GM12872 (cell line): ENCODE measurements around the gene CEP128.

Experiments used
- CTCF ChIP-seq: IDR thresholded peaks from 3 replicates; pipeline ENCODE4 v1.5.1; 2011; ENCODE audit warnings: low read depth, mild to moderate bottlenecking, low read length, moderate library complexity; ENCODE audit not compliant: insufficient read depth

CEP128 gene

DNA sequence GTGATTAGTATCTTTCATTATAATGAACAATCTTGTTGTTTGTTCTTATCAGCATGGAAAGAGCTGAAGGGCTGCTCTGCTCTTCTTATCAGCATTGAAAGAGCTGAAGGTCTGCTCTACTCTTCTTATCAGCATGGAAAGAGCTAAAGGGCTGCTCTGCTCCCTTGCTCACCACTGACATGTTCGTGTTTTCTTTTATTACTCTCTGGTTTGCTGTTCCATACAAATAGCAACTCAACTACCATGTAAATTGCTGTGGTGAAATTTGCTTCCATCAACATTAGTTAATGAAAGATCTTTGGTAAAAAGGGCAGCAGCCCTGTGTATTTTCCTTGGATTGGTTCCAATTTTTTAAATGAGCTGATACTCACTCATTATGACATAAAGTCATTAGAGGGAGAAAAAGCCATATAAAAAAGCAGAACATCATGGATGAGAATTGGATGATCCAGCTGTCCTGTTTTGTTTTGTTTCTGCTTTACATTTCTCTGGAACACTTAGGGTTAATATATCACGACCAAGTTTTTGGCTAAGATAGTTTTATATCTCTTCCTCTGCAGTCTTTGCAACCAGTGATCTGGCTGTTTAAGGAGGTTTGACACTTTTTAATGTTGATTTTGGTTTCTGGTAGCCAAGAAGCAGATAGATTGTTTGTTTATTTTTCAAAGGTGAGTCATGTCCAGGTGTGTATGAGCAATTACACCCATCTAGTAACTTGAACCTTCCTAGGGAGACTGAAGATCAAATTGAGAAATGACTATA is 356.6 kb downstream of the CEP128 start:
- no peak for TF ChIP-seq CTCF

DNA sequence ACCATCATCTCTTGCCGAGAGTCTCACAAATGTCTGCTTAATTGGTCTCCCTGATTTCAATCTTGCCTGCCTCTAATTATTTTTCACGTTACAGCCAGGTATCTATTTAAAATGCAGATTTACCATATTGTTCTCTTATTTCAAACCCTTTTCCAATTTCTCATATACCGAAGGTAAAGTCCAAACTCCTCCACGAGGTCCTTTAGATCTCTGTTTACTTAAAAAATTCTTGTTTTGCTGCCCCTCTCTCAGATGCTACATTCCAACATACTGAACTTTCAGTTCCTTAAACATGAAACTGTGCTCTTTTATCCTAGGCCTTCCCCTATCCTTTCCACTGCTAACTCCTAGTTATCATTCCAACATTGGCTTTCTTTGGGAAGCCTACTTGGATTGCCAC is 363.9 kb downstream of the CEP128 start:
- TF ChIP-seq CTCF = no peak

- TF ChIP-seq CTCF = no peak
These were observed 365.1 kb downstream of the CEP128 start for GRCh38 chr14:80576401-80576800.

GRCh38 chr14:80575763-80576162 is 365.8 kb downstream of the CEP128 start:
- TF ChIP-seq CTCF = no peak

GRCh38 chr14:80572666-80573065 is 368.9 kb downstream of the CEP128 start:
- no peak for TF ChIP-seq CTCF

DNA sequence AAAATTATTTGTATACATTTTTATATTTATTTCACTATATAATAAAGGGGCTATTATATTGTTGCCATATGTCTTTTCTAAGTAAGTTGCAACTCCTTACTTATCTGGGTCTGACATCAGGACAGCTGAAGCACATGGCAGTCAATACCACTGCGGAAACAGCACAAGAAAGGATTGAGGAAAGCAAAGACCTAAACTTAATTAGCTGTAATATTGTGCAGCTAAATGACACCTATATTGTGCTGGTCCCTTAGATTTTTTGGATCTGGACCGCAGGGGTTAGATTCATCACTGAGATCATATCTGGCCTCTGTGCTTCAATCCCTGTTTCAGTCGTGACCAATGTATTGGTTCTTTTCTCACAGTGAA is 370.6 kb downstream of the CEP128 start:
- TF ChIP-seq CTCF = no peak

- TF ChIP-seq CTCF = no peak
These were observed 373.5 kb downstream of the CEP128 start for GRCh38 chr14:80567905-80568536.
